GM23338 (cell line): ENCODE data around the gene UGGT2. TPM values are rescaled to one million over a fixed set of nuclear protein-coding genes. Genes with fewer than 3 reads are reported as not detected.
A peak's percentile ranks its signal among the peaks of the same experiment; 100 is the strongest.

ENCODE experiments used
- ATAC-seq: fragments of 200-7000 bp; cut with Tn5 transposase; 3 replicates; pipeline ENCODE4 v1.9.1; 2020
- DNase-seq: peaks from one replicate; pipeline ENCODE4 v3.0.0-alpha.2; 2015; ENCODE audit warnings: low spot score
- H2AFZ ChIP-seq: fragments of 200-600 bp; sonication (generic); 2 replicates; pipeline ENCODE4 v1.8.0; 2016; ENCODE audit warnings: antibody characterized with exemption, mild to moderate bottlenecking, moderate library complexity
- H3F3A ChIP-seq: fragments of 200-600 bp; sonication (generic); replicated peaks from 2 replicates; pipeline ENCODE4 v1.8.0; 2017; ENCODE audit warnings: antibody characterized with exemption, mixed run types, low read depth
- H3K27ac ChIP-seq: fragments of 200-600 bp; sonication (generic); 2 replicates; pipeline ENCODE4 v1.6.1; 2016; ENCODE audit warnings: low read depth
- H3K27me3 ChIP-seq: fragments of 200-600 bp; sonication (generic); 2 replicates; pipeline ENCODE4 v1.8.0; 2016; ENCODE audit warnings: mild to moderate bottlenecking, mixed run types, moderate library complexity; ENCODE audit not compliant: insufficient read depth
- H3K36me3 ChIP-seq: fragments of 200-600 bp; sonication (generic); 2 replicates; pipeline ENCODE4 v1.8.0; 2016; ENCODE audit warnings: mild to moderate bottlenecking; ENCODE audit not compliant: insufficient read depth
- H3K4me1 ChIP-seq: fragments of 200-600 bp; sonication (generic); 2 replicates; pipeline ENCODE4 v1.8.0; 2016; ENCODE audit warnings: mild to moderate bottlenecking, moderate library complexity; ENCODE audit not compliant: insufficient read depth
- H3K4me2 ChIP-seq: fragments of 200-600 bp; sonication (generic); 2 replicates; pipeline ENCODE4 v1.7.1; 2017; ENCODE audit warnings: mixed run types
- H3K4me3 ChIP-seq: fragments of 200-600 bp; sonication (generic); 2 replicates; pipeline ENCODE4 v1.6.1; 2016; ENCODE audit warnings: mixed run types
- H3K79me2 ChIP-seq: fragments of 200-600 bp; sonication (generic); replicated peaks from 2 replicates; pipeline ENCODE4 v1.8.0; 2017; ENCODE audit warnings: mild to moderate bottlenecking; ENCODE audit not compliant: insufficient read depth
- H3K9me2 ChIP-seq: fragments of 200-600 bp; sonication (generic); 2 replicates; pipeline ENCODE4 v1.8.0; 2017; ENCODE audit not compliant: insufficient read depth
- H4K20me1 ChIP-seq: fragments of 200-600 bp; sonication (generic); replicated peaks from 2 replicates; pipeline ENCODE4 v1.8.0; 2017; ENCODE audit warnings: mild to moderate bottlenecking; ENCODE audit not compliant: insufficient read depth
- H3K27ac Mint-ChIP-seq: 2 replicates; pipeline ENCODE4 v1.8.0; 2020; ENCODE audit warnings: inconsistent platforms, mild to moderate bottlenecking, moderate library complexity, mixed read lengths
- H3K27me3 Mint-ChIP-seq: 3 replicates; pipeline ENCODE4 v1.8.0; 2022; ENCODE audit warnings: low read depth, mild to moderate bottlenecking, moderate library complexity, mixed read lengths, inconsistent platforms; ENCODE audit not compliant: insufficient read depth, poor library complexity
- H3K36me3 Mint-ChIP-seq: 3 replicates; pipeline ENCODE4 v1.8.0; 2021; ENCODE audit warnings: low read depth, mild to moderate bottlenecking, inconsistent platforms, moderate library complexity, mixed read lengths
- H3K4me1 Mint-ChIP-seq: 3 replicates; pipeline ENCODE4 v1.8.0; 2020; ENCODE audit warnings: mild to moderate bottlenecking, inconsistent platforms, mixed read lengths
- H3K4me3 Mint-ChIP-seq: 3 replicates; pipeline ENCODE4 v1.8.0; 2021; ENCODE audit warnings: moderate library complexity, mild to moderate bottlenecking, inconsistent platforms, mixed read lengths
- H3K9me3 Mint-ChIP-seq: 3 replicates; pipeline ENCODE4 v1.8.0; 2020; ENCODE audit warnings: moderate library complexity, mild to moderate bottlenecking, inconsistent platforms, mixed read lengths
- CTCF ChIP-seq, 2 experiments: fragments of 200-600 bp in 1 of 2; sonication (generic) in 1 of 2; conservative IDR thresholded peaks; 2 replicates each; pipeline versions ENCODE4 v1.5.1 to v1.6.1; 2016 to 2017; ENCODE audit warnings: antibody characterized with exemption in 2 of 2, low read depth in 2 of 2, mild to moderate bottlenecking in 2 of 2, moderate library complexity in 1 of 2
- ETS1 ChIP-seq: IDR thresholded peaks from 2 replicates; pipeline ENCODE4 v1.6.1; 2016; ENCODE audit warnings: antibody characterized with exemption
- EZH2 ChIP-seq: fragments of 200-600 bp; sonication (generic); IDR thresholded peaks from one replicate; pipeline ENCODE4 v1.8.0; 2017; ENCODE audit warnings: antibody characterized with exemption, mild to moderate bottlenecking, low read depth; ENCODE audit not compliant: unreplicated experiment
- EZH2phosphoT487 ChIP-seq: fragments of 200-600 bp; sonication (generic); IDR thresholded peaks from one replicate; pipeline ENCODE4 v1.8.1; 2018; ENCODE audit warnings: antibody characterized with exemption; ENCODE audit not compliant: unreplicated experiment
- JUNB ChIP-seq: IDR thresholded peaks from one replicate; pipeline ENCODE4 v1.6.1; 2016; ENCODE audit warnings: antibody characterized with exemption; ENCODE audit not compliant: unreplicated experiment
- NANOG ChIP-seq: IDR thresholded peaks from 2 replicates; pipeline ENCODE4 v1.6.1; 2016; ENCODE audit warnings: antibody characterized with exemption, borderline replicate concordance
- REST ChIP-seq: IDR thresholded peaks from one replicate; pipeline ENCODE4 v1.6.1; 2018; ENCODE audit warnings: antibody characterized with exemption; ENCODE audit not compliant: unreplicated experiment
- STAT1 ChIP-seq: IDR thresholded peaks from one replicate; pipeline ENCODE4 v1.6.1; 2016; ENCODE audit warnings: antibody characterized with exemption; ENCODE audit not compliant: unreplicated experiment
- ZNF114 ChIP-seq: fragments of 250-450 bp; sonication (Bioruptor Pico); IDR thresholded peaks from 2 replicates; pipeline ENCODE4 v1.5.0; 2020; ENCODE audit warnings: mild to moderate bottlenecking, moderate library complexity
- ZNF331 ChIP-seq: fragments of 250-450 bp; sonication (Bioruptor Pico); IDR thresholded peaks from 2 replicates; pipeline ENCODE4 v1.5.0; 2020; ENCODE audit warnings: low read depth, mild to moderate bottlenecking, moderate library complexity
- polyA plus RNA-seq: library from polyadenylated mRNA; unstranded; fragments of >200 nt; fragmentation: Nextera tagmentation; extraction: Ambion mirVana; gene quantifications from 2 replicates; pipeline ENCODE4 v1.2.1, GENCODE V29; 2016
- total RNA-seq: library from RNA; depleted of rRNA; stranded (reverse); fragments of >200 nt; shearing (Covaris generic); gene quantifications from 2 replicates; pipeline ENCODE4 v1.2.3, GENCODE V29; 2014

Gene UGGT2
- total and polyA plus RNA-seq, 2 experiments from 2014 or later = 44.0 to 60.5 TPM

- TF ChIP-seq ETS1 = no peak
- no peak for TF ChIP-seq ZNF331 (CRISPR knock-in tag)
- TF ChIP-seq STAT1 = no peak
- TF ChIP-seq ZNF114 = no peak
- TF ChIP-seq REST = no peak
- no peak for TF ChIP-seq NANOG
- TF ChIP-seq JUNB = no peak
- TF ChIP-seq EZH2 = no peak
Measured at GRCh38 chr13:96068729-96069128, 15.5 kb upstream of the UGGT2 start (continued).

- no peaks in the 10 kb centered on the region for H4K20me1 ChIP-seq
- Mint-ChIP-seq H3K4me3 (no peak overlapping the region), H3K4me1 (peaks cover 3% of the 10 kb centered on the region; the same call in 1 of the 3 replicates), H3K36me3 (no peaks in the 10 kb centered on the region), H3K9me3 (no peaks in the 10 kb centered on the region), H3K27me3 (no peaks in the 10 kb centered on the region), H3K27ac (no peak overlapping the region)
- no peaks in the 10 kb centered on the region; the same call in 1 of the 2 replicates for H3K4me1 ChIP-seq
- no peaks in the 10 kb centered on the region for H3F3A ChIP-seq
- H3K36me3 ChIP-seq = no peaks in the 10 kb centered on the region
- no peak overlapping the region for H3K4me2 ChIP-seq
- peak overlapping the region; percentile 43; the same call in 1 of the 2 replicates for H2AFZ ChIP-seq
- H3K27ac ChIP-seq = no peak overlapping the region
- H3K4me3 ChIP-seq = no peak overlapping the region
- DNase-seq = no peak
- H3K27me3 ChIP-seq = no peaks in the 10 kb centered on the region
- no peak for ATAC-seq
- H3K9me2 ChIP-seq = peaks cover 7% of the 10 kb centered on the region; the same call in 1 of the 2 replicates
- no peaks in the 10 kb centered on the region for H3K79me2 ChIP-seq
- TF ChIP-seq EZH2phosphoT487 = no peak
- no peak for TF ChIP-seq REST
- TF ChIP-seq ZNF331 (CRISPR knock-in tag) = no peak
- no peak for TF ChIP-seq JUNB
- TF ChIP-seq CTCF (conservative IDR thresholded peaks at IDR 0.05; ENCODE audit: low read depth in 2 of 2) = no peak
Measured at GRCh38 chr13:96065849-96066248, 12.6 kb upstream of the UGGT2 start.
